ENCODE results near the gene KRT78. TPM values are rescaled to one million over a fixed set of nuclear protein-coding genes. Genes with fewer than 3 reads are reported as not detected.

Gene KRT78
- total RNA-seq, 1 experiment from 2014 or later: not detected

DNA sequence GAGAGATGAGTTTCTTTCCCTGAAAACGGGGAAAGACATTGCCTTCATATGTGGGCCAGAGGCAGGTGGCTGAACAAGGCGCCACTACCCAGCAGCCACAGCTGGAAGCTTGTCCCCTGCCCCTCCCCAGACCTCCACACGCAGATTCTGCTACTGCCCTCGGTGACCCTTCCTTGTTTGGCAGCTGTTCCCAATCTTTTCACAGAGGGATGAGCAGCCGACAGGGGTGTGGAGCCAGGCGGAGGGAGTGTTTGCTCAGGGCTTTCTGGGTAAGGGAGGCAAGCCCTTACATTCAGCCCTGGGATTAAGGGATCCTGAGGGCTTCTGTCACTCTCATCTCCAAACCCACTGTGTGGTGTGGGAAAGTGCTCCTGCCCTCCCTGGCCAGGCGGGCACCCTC is 30.4 kb downstream of the KRT78 start:
- TF ChIP-seq, protein P1, sequence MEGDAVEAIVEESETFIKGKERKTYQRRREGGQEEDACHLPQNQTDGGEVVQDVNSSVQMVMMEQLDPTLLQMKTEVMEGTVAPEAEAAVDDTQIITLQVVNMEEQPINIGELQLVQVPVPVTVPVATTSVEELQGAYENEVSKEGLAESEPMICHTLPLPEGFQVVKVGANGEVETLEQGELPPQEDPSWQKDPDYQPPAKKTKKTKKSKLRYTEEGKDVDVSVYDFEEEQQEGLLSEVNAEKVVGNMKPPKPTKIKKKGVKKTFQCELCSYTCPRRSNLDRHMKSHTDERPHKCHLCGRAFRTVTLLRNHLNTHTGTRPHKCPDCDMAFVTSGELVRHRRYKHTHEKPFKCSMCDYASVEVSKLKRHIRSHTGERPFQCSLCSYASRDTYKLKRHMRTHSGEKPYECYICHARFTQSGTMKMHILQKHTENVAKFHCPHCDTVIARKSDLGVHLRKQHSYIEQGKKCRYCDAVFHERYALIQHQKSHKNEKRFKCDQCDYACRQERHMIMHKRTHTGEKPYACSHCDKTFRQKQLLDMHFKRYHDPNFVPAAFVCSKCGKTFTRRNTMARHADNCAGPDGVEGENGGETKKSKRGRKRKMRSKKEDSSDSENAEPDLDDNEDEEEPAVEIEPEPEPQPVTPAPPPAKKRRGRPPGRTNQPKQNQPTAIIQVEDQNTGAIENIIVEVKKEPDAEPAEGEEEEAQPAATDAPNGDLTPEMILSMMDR (IDR thresholded peaks at IDR 0.05; ENCODE audit: unreplicated experiment): no peak
- intact Hi-C loops (cut with micrococcal nuclease): no loop called here
- CTCF ChIA-PET: no interaction called here
- Mint-ChIP-seq H3K9me3 (ENCODE audit: unreplicated experiment) (no peaks in the 10 kb centered on the region), H3K36me3 (ENCODE audit: insufficient read depth, unreplicated experiment) (no peaks in the 10 kb centered on the region), H3K27me3 (ENCODE audit: insufficient read depth, unreplicated experiment) (peaks cover 43% of the 10 kb centered on the region), H3K4me1 (ENCODE audit: insufficient read depth, unreplicated experiment) (peaks cover 6% of the 10 kb centered on the region), H3K4me3 (ENCODE audit: unreplicated experiment) (no peak overlapping the region), H3K27ac (ENCODE audit: low read depth, unreplicated experiment) (no peak overlapping the region)
- no peak for DNase-seq (ENCODE audit: unreplicated experiment)
- no TSS peak for BruUV-seq (replicated peaks)
- POLR2A ChIA-PET: interaction anchor here (1.2 kb wide), 1 partner anchor 11 kb away, joined by 3 read pairs; no protein-coding TSS in a partner anchor

DNA sequence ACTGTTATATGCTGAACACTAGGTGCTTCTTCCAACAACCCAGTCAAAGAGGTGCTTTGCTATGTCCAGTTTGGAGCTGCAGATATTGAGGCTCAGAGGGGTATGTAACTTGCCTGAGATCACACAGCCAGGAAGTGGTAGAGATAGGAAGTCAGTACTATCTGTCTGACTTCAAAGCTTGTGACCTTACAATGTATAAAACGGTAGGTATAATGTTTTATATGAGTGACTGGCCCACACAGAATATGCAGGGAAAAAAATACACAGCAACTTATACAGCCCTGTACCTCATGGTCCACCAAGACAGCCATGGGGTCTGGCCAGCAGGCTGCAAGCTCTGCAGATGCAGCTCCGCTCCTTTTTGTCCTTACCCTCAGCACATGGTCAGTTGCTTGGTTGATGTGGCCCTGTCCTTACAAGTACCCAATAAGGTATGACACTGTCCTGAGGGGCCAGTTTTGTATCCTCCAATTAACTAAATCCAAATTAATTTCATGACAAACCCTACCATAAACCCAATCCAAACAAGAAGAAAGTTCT is 31.0 kb downstream of the KRT78 start:
- Mint-ChIP-seq H3K36me3 (ENCODE audit: insufficient read depth, unreplicated experiment) (no peaks in the 10 kb centered on the region), H3K27ac (ENCODE audit: low read depth, unreplicated experiment) (no peak overlapping the region), H3K9me3 (ENCODE audit: unreplicated experiment) (no peaks in the 10 kb centered on the region), H3K4me3 (ENCODE audit: unreplicated experiment) (no peak overlapping the region), H3K27me3 (ENCODE audit: insufficient read depth, unreplicated experiment) (peaks cover 43% of the 10 kb centered on the region), H3K4me1 (ENCODE audit: insufficient read depth, unreplicated experiment) (peaks cover 6% of the 10 kb centered on the region)
- BruUV-seq (replicated peaks): no TSS peak
- DNase-seq (ENCODE audit: unreplicated experiment): no peak
- ChIA-PET CTCF (no interaction called here), POLR2A (interaction anchor here (1.2 kb wide), 1 partner anchor 11 kb away, joined by 3 read pairs; no protein-coding TSS in a partner anchor)
- intact Hi-C loops (cut with micrococcal nuclease): no loop called here
- TF ChIP-seq, protein P1 (IDR thresholded peaks at IDR 0.05; ENCODE audit: unreplicated experiment): no peak

DNA sequence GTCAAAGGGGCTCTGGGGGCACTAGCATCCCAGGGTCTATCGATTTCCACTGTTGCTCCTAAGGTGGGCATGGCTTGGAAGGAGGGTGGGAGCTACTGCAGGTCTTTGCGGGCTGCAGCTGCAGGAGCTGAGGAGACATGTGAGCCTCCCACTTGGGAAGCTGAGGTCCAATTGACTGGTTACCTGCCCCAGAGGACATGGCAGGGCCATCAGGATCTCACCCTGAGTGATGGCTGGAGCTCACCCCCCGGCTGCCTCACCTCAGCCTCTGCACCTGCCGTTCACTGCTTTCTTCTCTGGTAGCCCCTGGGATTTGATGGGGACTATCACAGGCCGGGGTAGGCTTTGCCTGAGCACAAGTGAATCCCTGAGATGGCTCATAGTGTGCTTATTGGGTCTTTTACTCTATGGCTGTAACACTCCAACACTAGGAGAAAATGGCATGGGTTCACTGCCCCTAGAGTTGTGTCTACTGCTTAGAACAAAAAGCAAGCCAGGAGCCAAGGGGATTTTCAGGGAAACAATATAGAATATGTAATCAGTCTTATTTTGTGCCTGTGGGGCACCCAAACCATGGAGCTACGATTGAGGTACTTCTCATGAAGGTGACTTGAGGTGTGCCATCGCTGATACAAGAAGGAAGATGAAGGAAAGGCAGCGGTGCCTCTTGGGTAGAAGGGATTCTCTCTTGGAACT is 31.6 kb downstream of the KRT78 start:
- TF ChIP-seq, protein P1 (IDR thresholded peaks at IDR 0.05; ENCODE audit: unreplicated experiment): no peak
- no peak for DNase-seq (ENCODE audit: unreplicated experiment)
- H3K9me3 Mint-ChIP-seq (ENCODE audit: unreplicated experiment): no peaks in the 10 kb centered on the region
- H3K36me3 Mint-ChIP-seq (ENCODE audit: insufficient read depth, unreplicated experiment): no peaks in the 10 kb centered on the region
- POLR2A ChIA-PET: no interaction called here
- H3K27me3 Mint-ChIP-seq (ENCODE audit: insufficient read depth, unreplicated experiment): peaks cover 43% of the 10 kb centered on the region
- intact Hi-C loops (cut with micrococcal nuclease): no loop called here
- H3K4me1 Mint-ChIP-seq (ENCODE audit: insufficient read depth, unreplicated experiment): peaks cover 6% of the 10 kb centered on the region
- no peak overlapping the region for H3K4me3 Mint-ChIP-seq (ENCODE audit: unreplicated experiment)
- no TSS peak for BruUV-seq (replicated peaks)
- H3K27ac Mint-ChIP-seq (ENCODE audit: low read depth, unreplicated experiment): no peak overlapping the region
- CTCF ChIA-PET: no interaction called here

DNA sequence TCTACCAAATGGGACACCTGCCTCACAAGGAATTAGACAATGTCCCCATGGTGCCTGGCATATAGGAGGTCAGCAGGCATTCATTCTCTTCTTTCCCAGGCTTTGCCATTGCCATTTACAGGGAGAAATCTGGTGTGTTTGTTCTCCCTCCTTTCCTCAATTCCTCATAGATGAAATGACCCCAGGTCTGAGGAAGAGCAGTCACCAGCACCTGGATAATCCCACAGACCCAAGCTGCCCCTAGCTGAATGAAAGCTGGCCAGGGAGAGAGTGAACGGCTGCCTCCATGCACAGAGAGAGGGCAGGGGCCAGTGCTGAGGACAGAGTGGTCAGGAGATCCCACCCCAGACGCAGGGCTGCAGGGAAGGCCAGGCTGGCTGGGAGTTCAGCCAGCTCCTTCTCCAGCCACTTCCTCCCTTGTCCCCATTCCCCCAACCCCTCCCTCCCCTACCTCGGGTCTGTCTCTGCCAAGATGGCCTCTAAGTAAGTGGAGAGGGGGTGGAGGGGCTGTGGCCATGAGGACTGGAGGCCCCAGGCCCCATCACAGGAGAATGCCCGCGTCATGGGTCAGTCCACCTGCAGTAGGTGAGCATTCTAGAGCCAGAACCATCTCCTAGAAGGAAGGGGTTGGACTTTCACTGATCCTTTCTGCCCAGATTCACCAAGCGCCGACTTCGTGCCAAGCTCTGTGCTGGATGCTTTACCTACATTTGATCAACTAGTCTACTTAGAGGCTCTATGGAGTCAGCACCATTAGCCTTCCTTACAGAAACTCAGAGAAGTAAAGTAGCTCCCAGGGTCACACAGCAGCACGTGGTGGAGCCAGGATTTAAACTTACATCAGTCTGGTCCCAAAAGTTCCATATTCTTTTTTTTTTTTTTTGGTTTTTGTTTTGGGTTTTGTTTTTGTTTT is 32.9 kb downstream of the KRT78 start:
- ChIA-PET POLR2A (no interaction called here), CTCF (interaction anchor here (0.7 kb wide), 1 partner anchor 692 kb away, joined by 3 read pairs; no protein-coding TSS in a partner anchor)
- no peak for DNase-seq (ENCODE audit: unreplicated experiment)
- no peak overlapping the region for H3K4me3 Mint-ChIP-seq (ENCODE audit: unreplicated experiment)
- H3K36me3 Mint-ChIP-seq (ENCODE audit: insufficient read depth, unreplicated experiment): no peaks in the 10 kb centered on the region
- no TSS peak for BruUV-seq (replicated peaks)
- TF ChIP-seq, protein P1 (IDR thresholded peaks at IDR 0.05; ENCODE audit: unreplicated experiment): no peak
- H3K4me1 Mint-ChIP-seq (ENCODE audit: insufficient read depth, unreplicated experiment): peaks cover 6% of the 10 kb centered on the region
- H3K9me3 Mint-ChIP-seq (ENCODE audit: unreplicated experiment): no peaks in the 10 kb centered on the region
- H3K27me3 Mint-ChIP-seq (ENCODE audit: insufficient read depth, unreplicated experiment): peaks cover 43% of the 10 kb centered on the region
- intact Hi-C loops (cut with micrococcal nuclease): no loop called here
- H3K27ac Mint-ChIP-seq (ENCODE audit: low read depth, unreplicated experiment): no peak overlapping the region

All from MCF 10A (cell line).